ENCODE results near the gene WWP2. TPM values are rescaled to one million over a fixed set of nuclear protein-coding genes. Genes with fewer than 3 reads are reported as not detected.

WWP2 gene
- total and polyA plus RNA-seq, 4 donors, result 26.1 to 86.6 (median 43.4) TPM

GRCh38 chr16:69938981-69939820 lies 177.1 kb downstream of the WWP2 start:
- 95 to 96% methylated on average over 28 of the region's 28 CpGs for WGBS, 2 donors
- Histone ChIP-seq H3K27ac (ENCODE audit: low read depth in 1 of 2, low read length in 1 of 2) (no peak overlapping the region), H3K4me3 (no peak overlapping the region), H3K27me3 (ENCODE audit: control insufficient read depth in 3 of 3, insufficient read depth in 3 of 3, low read length in 2 of 3) (no peaks in the 10 kb centered on the region), H3K9me3 (ENCODE audit: control insufficient read depth in 4 of 4, insufficient read depth in 3 of 4, low read length in 3 of 4) (no peaks in the 10 kb centered on the region), H3K4me1 (ENCODE audit: control insufficient read depth in 5 of 5, insufficient read depth in 5 of 5, low read length in 5 of 5) (peaks cover 0 to 13% (median 3%) of the 10 kb centered on the region in 5 donors), H3K9ac (ENCODE audit: insufficient read depth in 1 of 2, low read length in 2 of 2) (no peak overlapping the region), H3K36me3 (ENCODE audit: control insufficient read depth in 4 of 4, insufficient read depth in 4 of 4, low read length in 4 of 4) (peaks cover 5 to 66% (median 18%) of the 10 kb centered on the region in 4 donors)
- no peak for ATAC-seq (ENCODE audit: insufficient read depth, low FRiP score)
- no peak for TF ChIP-seq CTCF (IDR thresholded peaks at IDR 0.05; ENCODE audit: control extremely low read depth, extremely low read depth)
- DNase-seq, result no peak

GRCh38 chr16:69939821-69940585 lies 177.9 kb downstream of the WWP2 start:
- no peak overlapping the region for H3K27ac ChIP-seq (ENCODE audit: low read depth in 1 of 2, low read length in 1 of 2)
- peaks cover 3 to 60% (median 16%) of the 10 kb centered on the region in 4 donors for H3K36me3 ChIP-seq (ENCODE audit: control insufficient read depth in 4 of 4, insufficient read depth in 4 of 4, low read length in 4 of 4)

GRCh38 chr16:69940676-69941075 lies 178.5 kb downstream of the WWP2 start:
- DNase-seq (no peak), ATAC-seq (ENCODE audit: insufficient read depth, low FRiP score) (no peak)
- H3K4me1 ChIP-seq (ENCODE audit: control insufficient read depth in 5 of 5, insufficient read depth in 5 of 5, low read length in 5 of 5), result peaks cover 0 to 13% (median 3%) of the 10 kb centered on the region in 5 donors
- H3K4me3 ChIP-seq, result no peak overlapping the region
- peaks cover 3 to 53% (median 14%) of the 10 kb centered on the region in 4 donors for H3K36me3 ChIP-seq (ENCODE audit: control insufficient read depth in 4 of 4, insufficient read depth in 4 of 4, low read length in 4 of 4)
- no peak overlapping the region for H3K9ac ChIP-seq (ENCODE audit: insufficient read depth in 1 of 2, low read length in 2 of 2)
- 97% methylated on average over 13 of the region's 13 CpGs for WGBS, 2 donors
- no peak for TF ChIP-seq CTCF (IDR thresholded peaks at IDR 0.05; ENCODE audit: control extremely low read depth, extremely low read depth)
- no peaks in the 10 kb centered on the region for H3K27me3 ChIP-seq (ENCODE audit: control insufficient read depth in 3 of 3, insufficient read depth in 3 of 3, low read length in 2 of 3)
- H3K27ac ChIP-seq (ENCODE audit: low read depth in 1 of 2, low read length in 1 of 2), result no peak overlapping the region
- H3K9me3 ChIP-seq (ENCODE audit: control insufficient read depth in 4 of 4, insufficient read depth in 3 of 4, low read length in 3 of 4), result no peaks in the 10 kb centered on the region

More at GRCh38 chr16:69939821-69940585, 177.9 kb downstream of the WWP2 start:
- H3K4me1 ChIP-seq (ENCODE audit: control insufficient read depth in 5 of 5, insufficient read depth in 5 of 5, low read length in 5 of 5), result peaks cover 0 to 13% (median 3%) of the 10 kb centered on the region in 5 donors
- no peak for TF ChIP-seq CTCF (IDR thresholded peaks at IDR 0.05; ENCODE audit: control extremely low read depth, extremely low read depth)
- no peak for ATAC-seq (ENCODE audit: insufficient read depth, low FRiP score)
- H3K27me3 ChIP-seq (ENCODE audit: control insufficient read depth in 3 of 3, insufficient read depth in 3 of 3, low read length in 2 of 3), result no peaks in the 10 kb centered on the region
- H3K9ac ChIP-seq (ENCODE audit: insufficient read depth in 1 of 2, low read length in 2 of 2), result no peak overlapping the region
- H3K4me3 ChIP-seq, result no peak overlapping the region
- DNase-seq, result no peak
- 95 to 97% methylated on average over 26 of the region's 26 CpGs for WGBS, 2 donors
- H3K9me3 ChIP-seq (ENCODE audit: control insufficient read depth in 4 of 4, insufficient read depth in 3 of 4, low read length in 3 of 4), result no peaks in the 10 kb centered on the region
